Body of pancreas (tissue), 4 donors: Measurements from ENCODE around the gene DDHD1.

Source experiments
- POLR2A ChIP-seq, 3 donors: fragments of 450-650 bp; IDR thresholded peaks; one replicate each; pipeline ENCODE4 v1.6.1; 2016; ENCODE audit warnings: antibody characterized with exemption in 3 of 3, mild to moderate bottlenecking in 2 of 3
- TF ChIP-seq, protein P1 (sequence below), 7 experiments: fragments of 450-650 bp in 4 of 7; fragments of 200-600 bp in 3 of 7; sonication (generic) in 3 of 7; IDR thresholded peaks; one replicate each; pipeline ENCODE4 v1.5.1; 2016 to 2019; ENCODE audit warnings: antibody characterized with exemption in 7 of 7

- TF ChIP-seq, protein P1, sequence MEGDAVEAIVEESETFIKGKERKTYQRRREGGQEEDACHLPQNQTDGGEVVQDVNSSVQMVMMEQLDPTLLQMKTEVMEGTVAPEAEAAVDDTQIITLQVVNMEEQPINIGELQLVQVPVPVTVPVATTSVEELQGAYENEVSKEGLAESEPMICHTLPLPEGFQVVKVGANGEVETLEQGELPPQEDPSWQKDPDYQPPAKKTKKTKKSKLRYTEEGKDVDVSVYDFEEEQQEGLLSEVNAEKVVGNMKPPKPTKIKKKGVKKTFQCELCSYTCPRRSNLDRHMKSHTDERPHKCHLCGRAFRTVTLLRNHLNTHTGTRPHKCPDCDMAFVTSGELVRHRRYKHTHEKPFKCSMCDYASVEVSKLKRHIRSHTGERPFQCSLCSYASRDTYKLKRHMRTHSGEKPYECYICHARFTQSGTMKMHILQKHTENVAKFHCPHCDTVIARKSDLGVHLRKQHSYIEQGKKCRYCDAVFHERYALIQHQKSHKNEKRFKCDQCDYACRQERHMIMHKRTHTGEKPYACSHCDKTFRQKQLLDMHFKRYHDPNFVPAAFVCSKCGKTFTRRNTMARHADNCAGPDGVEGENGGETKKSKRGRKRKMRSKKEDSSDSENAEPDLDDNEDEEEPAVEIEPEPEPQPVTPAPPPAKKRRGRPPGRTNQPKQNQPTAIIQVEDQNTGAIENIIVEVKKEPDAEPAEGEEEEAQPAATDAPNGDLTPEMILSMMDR (IDR thresholded peaks at IDR 0.05), result no peak
- no peak for TF ChIP-seq POLR2A (IDR thresholded peaks at IDR 0.05)
These were observed 110.6 kb downstream of the DDHD1 start for GRCh38 chr14:53042480-53042879.
